Right lobe of liver (tissue), 6 donors: ENCODE results near the gene ROR2. TPM values are rescaled to one million over a fixed set of nuclear protein-coding genes. Genes with fewer than 3 reads are reported as not detected.

Experiments used
- ATAC-seq, 4 donors: fragments of 200-7000 bp; cut with Tn5 transposase; one replicate each; pipeline ENCODE4 v1.9.1; 2020; ENCODE audit warnings: mild to moderate bottlenecking in 4 of 4, moderate library complexity in 4 of 4
- DNase-seq, 3 donors: peaks; one replicate each; pipeline ENCODE4 v3.0.0-alpha.2; 2020
- H3K27ac ChIP-seq, 3 donors: fragments of 200-600 bp; one replicate each; pipeline ENCODE4 v1.8.0; 2022
- H3K27me3 ChIP-seq, 2 donors: fragments of 200-600 bp; one replicate each; pipeline ENCODE4 v1.8.0; 2022
- H3K36me3 ChIP-seq, 4 donors: fragments of 200-600 bp; sonication (generic) in 1 of 4; one replicate each; pipeline versions ENCODE4 v1.5.1 to v1.8.0; 2017 to 2022; ENCODE audit warnings: control low read depth in 1 of 4
- H3K4me1 ChIP-seq, 4 donors: fragments of 200-600 bp; sonication (generic) in 1 of 4; one replicate each; pipeline versions ENCODE4 v1.5.1 to v1.8.0; 2017 to 2022; ENCODE audit warnings: control low read depth in 1 of 4
- H3K4me3 ChIP-seq, 3 donors: fragments of 200-600 bp; one replicate each; pipeline ENCODE4 v1.8.0; 2022
- H3K9me3 ChIP-seq, 4 donors: fragments of 200-600 bp; sonication (generic) in 1 of 4; one replicate each; pipeline versions ENCODE4 v1.5.1 to v1.8.0; 2017 to 2022; ENCODE audit warnings: control low read depth in 1 of 4
- POLR2A ChIP-seq: fragments of 450-650 bp; IDR thresholded peaks from one replicate; pipeline ENCODE4 v1.6.1; 2017; ENCODE audit warnings: antibody characterized with exemption, mild to moderate bottlenecking
- WGBS: methylation state at CpG from one replicate; pipeline ENCODE4 v1.1.6; 2018; ENCODE audit warnings: low coverage, low lambda C conversion rate; ENCODE audit not compliant: insufficient coverage; ENCODE audit errors: missing lambda C conversion rate; 5-methylcytosine and 5-hydroxymethylcytosine counted together
- intact Hi-C, 2 donors: fragments of 100-400 bp; cut with DNase I; formaldehyde crosslinking; loops; one replicate each; pipeline versions ENCODE4 v1.11.2 to v1.14.1; 2022
- total RNA-seq, 6 experiments: library from RNA; depleted of rRNA in 2 of 6; stranded (reverse); fragments of >200 nt in 2 of 6; fragmentation: NEBNext Ultra II Directional in 3 of 6; extraction: Animal tissue kit (Norgen Biotek cat#: 25700) in 3 of 6; gene quantifications; one replicate each; pipeline versions ENCODE4 v1.1.0 to v1.2.4, GENCODE V29; 2016 to 2023
- TF ChIP-seq, protein P1 (sequence below), 4 donors: fragments of 200-600 bp in 3 of 4; fragments of 450-650 bp in 1 of 4; IDR thresholded peaks; one replicate each; pipeline versions ENCODE4 v1.5.1 to v1.8.0; 2016 to 2022; ENCODE audit warnings: antibody characterized with exemption in 4 of 4, mild to moderate bottlenecking in 2 of 4
- donor health status: DM: no; HTN: yes; CAD: no.
- donor health status: DM: no; HTN: no; CAD: no.
- donor health status: DM: no; HTN: no; CAD: no.
- donor health status: DM: no; HTN: yes; CAD: no.
- donor health status: DM: no; HTN: yes; CAD: no.

The ROR2 gene
- total RNA-seq, 6 experiments from 2014 or later: 0.12 to 1.2 (median 0.49) TPM; not detected in 1

GRCh38 chr9:91734371-91734981 is 215.6 kb downstream of the ROR2 start:
- Histone ChIP-seq H3K36me3 (no peaks in the 10 kb centered on the region), H3K27me3 (no peaks in the 10 kb centered on the region), H3K9me3 (no peaks in the 10 kb centered on the region), H3K27ac (no peak overlapping the region), H3K4me3 (no peak overlapping the region), H3K4me1 (no peaks in the 10 kb centered on the region)
- TF ChIP-seq, protein P1, sequence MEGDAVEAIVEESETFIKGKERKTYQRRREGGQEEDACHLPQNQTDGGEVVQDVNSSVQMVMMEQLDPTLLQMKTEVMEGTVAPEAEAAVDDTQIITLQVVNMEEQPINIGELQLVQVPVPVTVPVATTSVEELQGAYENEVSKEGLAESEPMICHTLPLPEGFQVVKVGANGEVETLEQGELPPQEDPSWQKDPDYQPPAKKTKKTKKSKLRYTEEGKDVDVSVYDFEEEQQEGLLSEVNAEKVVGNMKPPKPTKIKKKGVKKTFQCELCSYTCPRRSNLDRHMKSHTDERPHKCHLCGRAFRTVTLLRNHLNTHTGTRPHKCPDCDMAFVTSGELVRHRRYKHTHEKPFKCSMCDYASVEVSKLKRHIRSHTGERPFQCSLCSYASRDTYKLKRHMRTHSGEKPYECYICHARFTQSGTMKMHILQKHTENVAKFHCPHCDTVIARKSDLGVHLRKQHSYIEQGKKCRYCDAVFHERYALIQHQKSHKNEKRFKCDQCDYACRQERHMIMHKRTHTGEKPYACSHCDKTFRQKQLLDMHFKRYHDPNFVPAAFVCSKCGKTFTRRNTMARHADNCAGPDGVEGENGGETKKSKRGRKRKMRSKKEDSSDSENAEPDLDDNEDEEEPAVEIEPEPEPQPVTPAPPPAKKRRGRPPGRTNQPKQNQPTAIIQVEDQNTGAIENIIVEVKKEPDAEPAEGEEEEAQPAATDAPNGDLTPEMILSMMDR (IDR thresholded peaks at IDR 0.05): peak; percentile 62 to 97 (median 94)
- no peak for TF ChIP-seq POLR2A
- intact Hi-C loops: no loop called here
- peak; percentile 59 to 71 (median 60) for DNase-seq
- peak; percentile 74 to 88 (median 82) for ATAC-seq
- WGBS: 22% methylated on average over 12 of the region's 14 CpGs

- TF ChIP-seq POLR2A: no peak
- TF ChIP-seq, protein P1 (IDR thresholded peaks at IDR 0.05): no peak
- intact Hi-C loops: no loop called here
- WGBS: 100% methylated on average over 3 of the region's 46 CpGs
- Histone ChIP-seq H3K36me3 (no peaks in the 10 kb centered on the region), H3K9me3 (no peaks in the 10 kb centered on the region), H3K27ac (no peak overlapping the region), H3K27me3 (no peaks in the 10 kb centered on the region), H3K4me1 (no peaks in the 10 kb centered on the region), H3K4me3 (no peak overlapping the region)
- DNase-seq (no peak), ATAC-seq (no peak)
Measured at GRCh38 chr9:91733006-91733624, 216.9 kb downstream of the ROR2 start.

GRCh38 chr9:91732187-91733005 is 217.6 kb downstream of the ROR2 start:
- H3K9me3 ChIP-seq: no peaks in the 10 kb centered on the region
- no peaks in the 10 kb centered on the region for H3K36me3 ChIP-seq
- no peaks in the 10 kb centered on the region for H3K4me1 ChIP-seq
- no peak for ATAC-seq
- no peak for DNase-seq
- no peak overlapping the region for H3K4me3 ChIP-seq
- no peaks in the 10 kb centered on the region for H3K27me3 ChIP-seq
- intact Hi-C loops: no loop called here
- H3K27ac ChIP-seq: no peak overlapping the region
- no peak for TF ChIP-seq POLR2A
- TF ChIP-seq, protein P1 (IDR thresholded peaks at IDR 0.05): no peak
- 93% methylated on average over 3 of the region's 21 CpGs for WGBS

- 95% methylated on average over 6 of the region's 15 CpGs for WGBS
- no peaks in the 10 kb centered on the region for H3K9me3 ChIP-seq
- ATAC-seq: no peak
- peaks cover 0 to 4% (median 0%) of the 10 kb centered on the region in 4 donors for H3K4me1 ChIP-seq
- H3K27me3 ChIP-seq: no peaks in the 10 kb centered on the region
- no peak overlapping the region for H3K27ac ChIP-seq
- H3K36me3 ChIP-seq: no peaks in the 10 kb centered on the region
- intact Hi-C loops: no loop called here
- no peak overlapping the region for H3K4me3 ChIP-seq
- TF ChIP-seq, protein P1 (IDR thresholded peaks at IDR 0.05): no peak
- TF ChIP-seq POLR2A: no peak
- DNase-seq: no peak
Measured at GRCh38 chr9:91730806-91731205, 219.2 kb downstream of the ROR2 start.
